Measurements from ENCODE around the gene LTBP1. TPM values are rescaled to one million over a fixed set of nuclear protein-coding genes. Genes with fewer than 3 reads are reported as not detected.

The LTBP1 gene
- polyA plus RNA-seq, 2 of the 4 experiments (the other 2 are of a cell fraction), result 23.8 to 30.4 TPM

DNA sequence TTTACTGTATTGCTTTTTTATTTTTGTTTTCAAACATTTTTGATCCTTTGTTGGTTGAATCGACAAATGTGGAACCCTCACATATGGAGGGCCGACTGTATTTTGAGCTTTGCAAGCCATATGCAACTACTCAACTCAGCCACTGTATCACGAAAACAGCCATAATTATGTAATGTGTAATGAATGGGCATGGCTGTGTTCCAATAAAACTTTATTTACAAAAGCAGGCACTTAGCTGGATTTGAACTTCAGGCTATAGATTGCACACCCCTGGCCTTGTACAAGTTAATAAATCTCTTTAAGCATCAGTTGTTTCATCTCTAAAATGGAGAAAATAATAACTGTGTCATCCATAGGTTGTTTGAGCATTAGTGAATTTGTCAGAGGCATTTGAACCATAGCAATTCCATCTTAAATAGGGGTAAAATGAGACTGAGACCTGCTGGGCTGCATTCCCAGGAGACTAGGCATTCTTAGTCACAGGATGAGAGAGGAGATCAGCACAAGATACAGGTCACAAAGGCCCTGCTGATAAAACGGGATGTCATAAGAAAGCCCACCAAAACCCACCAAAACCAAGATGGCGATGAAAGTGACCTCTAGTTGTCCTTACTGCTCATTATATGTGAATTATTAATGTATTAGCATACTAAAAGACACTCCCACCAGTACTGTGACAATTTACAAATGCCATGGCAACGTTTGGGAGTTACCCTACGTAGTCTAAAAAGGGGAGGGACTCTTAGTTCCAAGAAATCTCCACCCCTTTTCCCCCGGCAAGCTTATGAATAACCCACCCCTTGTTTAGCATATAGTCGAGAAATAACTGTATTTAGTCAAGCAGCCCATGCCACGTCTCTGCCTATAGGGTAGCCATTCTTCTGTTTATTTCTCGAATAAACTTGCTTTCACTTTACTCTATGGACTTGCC is 13.7 kb upstream of the LTBP1 start:
- ATAC-seq (no peak), FAIRE-seq (no peak)
- H3K27ac ChIP-seq, result no peak overlapping the region

DNA sequence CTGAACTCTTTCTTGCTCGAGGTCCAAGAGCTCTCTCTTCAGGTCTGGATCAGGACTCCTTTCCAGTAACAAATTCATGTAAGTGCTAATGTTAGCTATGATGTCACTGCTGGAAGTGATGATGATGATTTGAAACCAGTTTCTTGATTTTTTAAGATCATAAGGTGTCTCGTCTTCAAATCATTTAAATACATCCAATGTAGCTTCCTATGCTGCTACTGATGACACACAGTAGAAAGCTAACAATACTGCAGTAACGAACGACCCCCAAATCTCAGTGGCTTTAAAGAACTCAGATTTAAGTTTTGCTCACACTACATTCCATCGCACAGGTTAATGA is 13.0 kb upstream of the LTBP1 start:
- no peak for TF ChIP-seq ZSCAN20 (CRISPR knock-in tag; IDR thresholded peaks at IDR 0.05)
- TF ChIP-seq PHF8 (IDR thresholded peaks at IDR 0.05; ENCODE audit: borderline replicate concordance, low read depth), result no peak
- TF ChIP-seq ESRRA (IDR thresholded peaks at IDR 0.05; ENCODE audit: borderline replicate concordance, low read length), result no peak
- TF ChIP-seq, protein P1, sequence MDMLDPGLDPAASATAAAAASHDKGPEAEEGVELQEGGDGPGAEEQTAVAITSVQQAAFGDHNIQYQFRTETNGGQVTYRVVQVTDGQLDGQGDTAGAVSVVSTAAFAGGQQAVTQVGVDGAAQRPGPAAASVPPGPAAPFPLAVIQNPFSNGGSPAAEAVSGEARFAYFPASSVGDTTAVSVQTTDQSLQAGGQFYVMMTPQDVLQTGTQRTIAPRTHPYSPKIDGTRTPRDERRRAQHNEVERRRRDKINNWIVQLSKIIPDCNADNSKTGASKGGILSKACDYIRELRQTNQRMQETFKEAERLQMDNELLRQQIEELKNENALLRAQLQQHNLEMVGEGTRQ (IDR thresholded peaks at IDR 0.05), result no peak
- TF ChIP-seq KDM5A (IDR thresholded peaks at IDR 0.05), result no peak
- TF ChIP-seq HDAC2 (IDR thresholded peaks at IDR 0.05), result no peak
- no peak for TF ChIP-seq HOXA7 (CRISPR knock-in tag; IDR thresholded peaks at IDR 0.05)
- no peak for TF ChIP-seq NPAS2 (CRISPR knock-in tag; IDR thresholded peaks at IDR 0.05; ENCODE audit: borderline replicate concordance)
- TF ChIP-seq SREBF2 (IDR thresholded peaks at IDR 0.05), result no peak
- no peak for TF ChIP-seq CBX2 (IDR thresholded peaks at IDR 0.05; ENCODE audit: borderline replicate concordance, low read depth)
- TF ChIP-seq CEBPB (IDR thresholded peaks at IDR 0.05), result no peak
- no peak for TF ChIP-seq HOXB13 (CRISPR knock-in tag; IDR thresholded peaks at IDR 0.05; ENCODE audit: low read depth)
- no peak for TF ChIP-seq CBX8 (IDR thresholded peaks at IDR 0.05)
- TF ChIP-seq, protein P2, sequence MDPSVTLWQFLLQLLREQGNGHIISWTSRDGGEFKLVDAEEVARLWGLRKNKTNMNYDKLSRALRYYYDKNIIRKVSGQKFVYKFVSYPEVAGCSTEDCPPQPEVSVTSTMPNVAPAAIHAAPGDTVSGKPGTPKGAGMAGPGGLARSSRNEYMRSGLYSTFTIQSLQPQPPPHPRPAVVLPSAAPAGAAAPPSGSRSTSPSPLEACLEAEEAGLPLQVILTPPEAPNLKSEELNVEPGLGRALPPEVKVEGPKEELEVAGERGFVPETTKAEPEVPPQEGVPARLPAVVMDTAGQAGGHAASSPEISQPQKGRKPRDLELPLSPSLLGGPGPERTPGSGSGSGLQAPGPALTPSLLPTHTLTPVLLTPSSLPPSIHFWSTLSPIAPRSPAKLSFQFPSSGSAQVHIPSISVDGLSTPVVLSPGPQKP (IDR thresholded peaks at IDR 0.05; ENCODE audit: low read depth, low read length), result no peak
- no peak for TF ChIP-seq TP53 (CRISPR knock-in tag; IDR thresholded peaks at IDR 0.05)
- TF ChIP-seq MYC (IDR thresholded peaks at IDR 0.05; ENCODE audit: borderline replicate concordance, low read length), result no peak
- TF ChIP-seq ZC3H11A (IDR thresholded peaks at IDR 0.05), result no peak
- no peak for TF ChIP-seq EP300 (IDR thresholded peaks at IDR 0.05)
- no peak for TF ChIP-seq BHLHE40 (IDR thresholded peaks at IDR 0.05; ENCODE audit: low read depth, low read length)
- no peak for TF ChIP-seq FOSB (CRISPR knock-in tag; IDR thresholded peaks at IDR 0.05)
- POLR2A ChIA-PET, result no interaction called here
- H3K4me2 ChIP-seq, result no peak overlapping the region
- CTCF ChIA-PET, result interaction anchor here (1.6 to 2.4 kb wide), 2 partner anchors 11 kb away, joined by 5 to 11 read pairs; no protein-coding TSS in a partner anchor
- 71% methylated on average over 5 of the region's 5 CpGs for WGBS (ENCODE audit: missing lambda C conversion rate)
- no peaks in the 10 kb centered on the region for H3K9me3 ChIP-seq
- no peak for DNase-seq (ENCODE audit: low read depth in 1 of 2, low spot score in 1 of 2)
- peaks cover 10% of the 10 kb centered on the region; the same call in 2 of the 3 replicates for H3K4me1 ChIP-seq
- ATAC-seq, result no peak
- no peak for FAIRE-seq
- H3K4me3 ChIP-seq, result no peak overlapping the region
- no peak overlapping the region for H3K27ac ChIP-seq

More for the DNA sequence above, 13.7 kb upstream of the LTBP1 start:
- POLR2A ChIA-PET, result no interaction called here
- TF ChIP-seq ZC3H11A (IDR thresholded peaks at IDR 0.05) (no peak), POLR2A (IDR thresholded peaks at IDR 0.05; ENCODE audit: low read length) (no peak), RFX5 (IDR thresholded peaks at IDR 0.05) (no peak)
- TF ChIP-seq, protein P3, sequence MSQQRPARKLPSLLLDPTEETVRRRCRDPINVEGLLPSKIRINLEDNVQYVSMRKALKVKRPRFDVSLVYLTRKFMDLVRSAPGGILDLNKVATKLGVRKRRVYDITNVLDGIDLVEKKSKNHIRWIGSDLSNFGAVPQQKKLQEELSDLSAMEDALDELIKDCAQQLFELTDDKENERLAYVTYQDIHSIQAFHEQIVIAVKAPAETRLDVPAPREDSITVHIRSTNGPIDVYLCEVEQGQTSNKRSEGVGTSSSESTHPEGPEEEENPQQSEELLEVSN (IDR thresholded peaks at IDR 0.05; ENCODE audit: borderline replicate concordance, low read depth), result no peak
- H3K4me1 ChIP-seq, result peaks cover 4% of the 10 kb centered on the region; the same call in 2 of the 3 replicates
- no peak overlapping the region for H3K4me3 ChIP-seq
- no peak for DNase-seq (ENCODE audit: low read depth in 1 of 2, low spot score in 1 of 2)
- no peaks in the 10 kb centered on the region for H3K9me3 ChIP-seq
- CTCF ChIA-PET, result interaction anchor here (1.6 to 2.4 kb wide), 2 partner anchors 10 to 12 kb away, joined by 5 to 11 read pairs; no protein-coding TSS in a partner anchor
- 67% methylated on average over 11 of the region's 11 CpGs for WGBS (ENCODE audit: missing lambda C conversion rate)
- H3K4me2 ChIP-seq, result no peak overlapping the region
